Heart left ventricle (tissue), 16 donors: ENCODE measurements around the gene SLBP. TPM values are rescaled to one million over a fixed set of nuclear protein-coding genes. Genes with fewer than 3 reads are reported as not detected.

Experiments used
- ATAC-seq, 4 donors: fragments of 200-7000 bp; cut with Tn5 transposase; one replicate each; pipeline ENCODE4 v1.9.1; 2020 to 2022; ENCODE audit warnings: moderate library complexity in 4 of 4, mild to moderate bottlenecking in 3 of 4, moderate number of reproducible peaks in 1 of 4
- DNase-seq, 5 donors: peaks; one replicate each; pipeline ENCODE4 v3.0.0-alpha.2; 2020
- H3K27ac ChIP-seq, 12 donors: fragments of 200-600 bp; sonication (generic) in 4 of 12; one replicate each; pipeline versions ENCODE4 v1.5.0 to v1.8.0; 2016 to 2022; ENCODE audit warnings: mild to moderate bottlenecking in 2 of 12
- H3K27me3 ChIP-seq, 9 donors: fragments of 200-600 bp; sonication (generic) in 2 of 9; one replicate each; pipeline versions ENCODE4 v1.5.1 to v1.8.0; 2016 to 2022; ENCODE audit warnings: mild to moderate bottlenecking in 3 of 9
- H3K36me3 ChIP-seq, 9 donors: fragments of 200-600 bp; sonication (generic) in 2 of 9; one replicate each; pipeline versions ENCODE4 v1.5.0 to v1.8.0; 2018 to 2022; ENCODE audit warnings: mild to moderate bottlenecking in 2 of 9
- H3K4me1 ChIP-seq, 12 donors: fragments of 200-600 bp; sonication (generic) in 4 of 12; one replicate each; pipeline versions ENCODE4 v1.5.0 to v1.8.0; 2016 to 2022; ENCODE audit warnings: mild to moderate bottlenecking in 3 of 12
- H3K4me3 ChIP-seq, 12 donors: fragments of 200-600 bp; sonication (generic) in 4 of 12; one replicate each; pipeline versions ENCODE4 v1.5.0 to v1.8.0; 2017 to 2022; ENCODE audit warnings: mild to moderate bottlenecking in 9 of 12, moderate library complexity in 4 of 12
- H3K9me3 ChIP-seq, 12 donors: fragments of 200-600 bp; sonication (generic) in 4 of 12; one replicate each; pipeline versions ENCODE4 v1.5.0 to v1.8.0; 2016 to 2022; ENCODE audit warnings: mild to moderate bottlenecking in 1 of 12
- CTCF ChIP-seq, 12 donors: fragments of 200-600 bp; sonication (generic) in 4 of 12; IDR thresholded peaks; one replicate each; pipeline versions ENCODE4 v1.5.0 to v1.8.0; 2018 to 2022; ENCODE audit warnings: antibody characterized with exemption in 12 of 12, mild to moderate bottlenecking in 5 of 12
- POLR2A ChIP-seq, 2 donors: fragments of 450-650 bp; IDR thresholded peaks; one replicate each; pipeline ENCODE4 v1.6.1; 2017; ENCODE audit warnings: antibody characterized with exemption in 2 of 2, mild to moderate bottlenecking in 2 of 2, moderate library complexity in 2 of 2
- WGBS, 4 donors: extraction: QIAGEN DNeasy Blood & Tissue Kit in 2 of 4; methylation state at CpG; one replicate each; pipeline versions ENCODE4 v1.1.5 to v1.1.7; 2013 to 2018; 5-methylcytosine and 5-hydroxymethylcytosine counted together
- intact Hi-C, 10 donors: fragments of 100-400 bp; cut with DNase I; formaldehyde crosslinking; loops; one replicate each; pipeline versions ENCODE4 v1.11.1 to v1.14.2; 2022
- polyA plus RNA-seq, 2 donors: library from polyadenylated mRNA; stranded (reverse); fragments of 200-250 nt; gene quantifications; one replicate each; pipeline ENCODE4 v1.2.3, GENCODE V29; 2013
- total RNA-seq, 9 donors: library from RNA; depleted of rRNA in 2 of 9; stranded (reverse); fragments of >200 nt in 2 of 9; fragmentation: NEBNext Ultra II Directional in 3 of 9; extraction: Animal tissue kit (Norgen Biotek cat#: 25700) in 3 of 9; gene quantifications; one replicate each; pipeline versions ENCODE4 v1.1.0 to v1.2.4, GENCODE V29; 2016 to 2023
- donor health status: ischemic (EF 13 %, LVEDD 7.1; RV severe dilation, severe dysfunction).
- donor health status: healthy with polysubstance abuse.
- donor health status: DM: no; HTN: yes; CAD: no.
- donor health status: DM: no; HTN: no; CAD: no.
- donor health status: ischemic (EF 25% LVEDD 6.9; RV normal size, moderate dysfunction).
- donor health status: ischemic (EF 25% LVEDD 5.7; RV mildly dilated, moderate dysfunction).
- donor health status: healthy.
- donor health status: DM: yes; HTN: yes; CAD: no.
- donor health status: ischemic (EF 35%, LVEDD 5.7; RV mildly dilated, moderate dysfunction).
- donor health status: nonischemic (EF 11% LVEDD 7.7; RV severe dilation, severe dysfunction).
- donor health status: DM: yes; HTN: yes; CAD: no.
- donor health status: PGD.
- donor health status: ischemic (EF 29% LVEDD 5.4; RV normal size, mild dysfunction).
- donor health status: nonischemic (EF 23%, LVEDD 6.1; RV moderate dilation, normal function).

The SLBP gene
- total and polyA plus RNA-seq, 11 donors = 7.2 to 27.7 (median 11.7) TPM

- ATAC-seq = no peak
- Histone ChIP-seq H3K27me3 (no peaks in the 10 kb centered on the region), H3K4me1 (peaks cover 0 to 6% (median 0%) of the 10 kb centered on the region in 12 donors), H3K4me3 (no peak overlapping the region), H3K36me3 (no peaks in the 10 kb centered on the region), H3K9me3 (no peaks in the 10 kb centered on the region), H3K27ac (no peak overlapping the region)
- 84 to 91% (median 88%) methylated on average over 14 of the region's 14 CpGs for WGBS, 4 donors
- no peak for DNase-seq
- TF ChIP-seq CTCF (IDR thresholded peaks at IDR 0.05) (no peak), POLR2A (IDR thresholded peaks at IDR 0.05) (no peak)
- intact Hi-C loops = no loop called here
Measured at GRCh38 chr4:1661695-1662094, 50.4 kb downstream of the SLBP start.

DNA sequence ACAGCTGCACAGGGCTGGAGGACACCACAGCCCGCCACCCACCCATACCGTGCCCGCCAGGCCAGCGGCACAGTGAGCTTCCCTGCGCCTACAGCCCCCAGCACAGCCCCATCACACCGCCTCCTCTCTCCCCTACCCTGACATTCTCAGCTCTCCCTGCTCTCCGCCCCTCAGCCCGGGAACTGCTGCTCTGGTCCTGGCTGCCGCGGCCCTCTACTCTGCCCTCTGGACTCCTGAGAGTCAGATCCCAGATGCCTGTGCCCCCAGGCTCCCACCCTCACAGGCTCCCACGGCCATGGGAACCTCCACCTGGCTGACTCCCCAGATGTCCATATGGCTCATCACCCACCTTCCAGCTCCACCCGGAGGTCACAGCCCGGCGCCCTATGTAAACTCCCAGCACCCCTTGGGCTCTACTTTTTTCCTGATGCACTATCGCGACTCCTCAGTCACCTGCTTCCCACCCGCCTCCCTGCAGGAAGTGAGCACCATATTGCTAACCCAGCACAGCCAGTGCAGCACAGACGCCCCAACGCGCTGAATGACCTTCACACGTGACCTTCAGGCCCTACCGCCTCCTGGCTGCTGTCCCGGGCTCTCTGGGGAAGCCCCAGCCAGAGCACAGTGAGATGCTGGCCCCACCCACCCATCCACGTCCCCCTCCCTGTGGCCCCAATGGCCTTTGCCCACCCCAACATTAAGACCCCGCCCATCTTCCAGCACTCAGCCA, 51.0 kb downstream of the SLBP start:
- intact Hi-C loops = no loop called here
- DNase-seq (no peak), ATAC-seq (peak in 2 of 4 donors; percentile 15 to 17)
- no peaks in the 10 kb centered on the region for H3K36me3 ChIP-seq
- WGBS, 4 donors = 74 to 82% (median 78%) methylated on average over 22 to 25 of the region's 25 CpGs
- H3K4me1 ChIP-seq = no peaks in the 10 kb centered on the region
- H3K27ac ChIP-seq = no peak overlapping the region
- H3K9me3 ChIP-seq = no peaks in the 10 kb centered on the region
- TF ChIP-seq POLR2A (IDR thresholded peaks at IDR 0.05) = no peak
- no peak for TF ChIP-seq CTCF (IDR thresholded peaks at IDR 0.05)
- H3K27me3 ChIP-seq = no peaks in the 10 kb centered on the region
- no peak overlapping the region for H3K4me3 ChIP-seq

DNA sequence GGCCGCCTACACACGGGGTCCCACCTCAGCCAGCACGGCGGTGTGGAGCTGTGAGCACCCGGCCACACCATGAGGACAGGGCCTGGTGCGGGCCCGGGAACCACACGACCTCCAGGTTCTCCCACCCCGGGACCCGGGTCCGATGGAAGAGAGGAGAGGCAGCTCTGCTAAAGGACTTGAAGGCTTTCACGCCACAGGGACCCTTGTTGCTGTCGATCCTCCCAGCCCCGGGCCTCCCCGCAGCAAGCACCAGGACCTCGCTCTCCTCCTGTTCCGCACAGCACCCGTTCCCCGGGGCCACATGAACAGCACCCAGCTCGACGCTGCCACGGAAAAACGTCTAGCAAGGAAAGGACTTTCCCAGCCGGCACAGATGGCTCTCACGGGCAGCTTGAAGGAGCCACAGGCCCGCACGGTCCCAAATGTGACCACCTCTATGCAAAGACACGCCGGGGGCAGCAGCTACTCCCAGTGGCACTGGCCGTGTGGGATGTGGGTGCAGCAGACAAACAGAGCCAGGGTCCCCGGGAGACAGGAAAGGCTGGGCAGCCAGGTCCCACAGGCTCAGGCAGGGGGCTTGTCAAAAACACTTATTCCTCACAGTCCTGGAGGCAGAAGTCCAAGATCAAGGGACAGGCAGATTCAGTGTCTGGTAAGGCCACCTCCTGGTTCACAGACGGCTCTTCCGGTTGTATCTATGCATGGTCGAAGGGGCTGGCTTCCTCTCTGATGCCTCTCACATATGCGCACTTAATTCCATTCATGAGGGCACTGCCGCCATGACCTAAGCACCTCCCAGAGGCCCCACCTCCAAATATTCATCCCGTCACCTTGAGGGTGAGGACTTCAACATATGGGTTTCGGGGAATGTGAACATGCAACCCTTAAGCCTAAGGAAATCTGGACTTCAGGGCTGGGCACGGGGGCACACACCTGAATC, 52.7 kb downstream of the SLBP start:
- no peaks in the 10 kb centered on the region for H3K4me1 ChIP-seq
- H3K4me3 ChIP-seq = no peak overlapping the region
- H3K9me3 ChIP-seq = no peaks in the 10 kb centered on the region
- H3K36me3 ChIP-seq = no peaks in the 10 kb centered on the region
- ATAC-seq (no peak), DNase-seq (no peak)
- 89 to 92% (median 90%) methylated on average over 38 to 39 of the region's 39 CpGs for WGBS, 4 donors
- TF ChIP-seq CTCF (IDR thresholded peaks at IDR 0.05) = no peak
- TF ChIP-seq POLR2A (IDR thresholded peaks at IDR 0.05) = no peak
- no peaks in the 10 kb centered on the region for H3K27me3 ChIP-seq
- intact Hi-C loops = loop anchor here in 1 of 10 donors (5.0 kb wide), 1 partner anchor 47 kb away; no protein-coding TSS in a partner anchor
- no peak overlapping the region for H3K27ac ChIP-seq

GRCh38 chr4:1658581-1658980, 53.5 kb downstream of the SLBP start:
- ATAC-seq (no peak), DNase-seq (no peak)
- H3K36me3 ChIP-seq = no peaks in the 10 kb centered on the region
- no peak overlapping the region for H3K4me3 ChIP-seq
- intact Hi-C loops = loop anchor here in 1 of 10 donors (5.0 kb wide), 1 partner anchor 46 kb away; no protein-coding TSS in a partner anchor
- no peaks in the 10 kb centered on the region for H3K9me3 ChIP-seq
- no peaks in the 10 kb centered on the region for H3K27me3 ChIP-seq
- H3K4me1 ChIP-seq = no peaks in the 10 kb centered on the region
- WGBS, 4 donors = 85 to 95% (median 88%) methylated on average over 11 to 12 of the region's 12 CpGs
- no peak for TF ChIP-seq POLR2A (IDR thresholded peaks at IDR 0.05)
- no peak for TF ChIP-seq CTCF (IDR thresholded peaks at IDR 0.05)
- H3K27ac ChIP-seq = no peak overlapping the region
